22Rv1 (cell line): Measurements from ENCODE around the gene SFMBT1.

Experiments used
- CTCF ChIP-seq: fragments of 450-650 bp; IDR thresholded peaks from 2 replicates; pipeline ENCODE4 v1.5.1; 2017; ENCODE audit warnings: mild to moderate bottlenecking
- ZFX ChIP-seq: fragments of 450-650 bp; IDR thresholded peaks from 2 replicates; pipeline ENCODE4 v1.6.1; 2017; ENCODE audit warnings: antibody characterized with exemption, borderline replicate concordance

GRCh38 chr3:53022647-53023046, 23.2 kb downstream of the SFMBT1 start:
- TF ChIP-seq ZFX (no peak), CTCF (no peak)
